Heart left ventricle (tissue), 13 donors: Measurements from ENCODE around the gene TRH.

ENCODE experiments used
- POLR2A ChIP-seq, 2 donors: fragments of 450-650 bp; IDR thresholded peaks; one replicate each; pipeline ENCODE4 v1.6.1; 2017; ENCODE audit warnings: antibody characterized with exemption in 2 of 2, mild to moderate bottlenecking in 2 of 2, moderate library complexity in 2 of 2
- TF ChIP-seq, protein P1 (sequence below), 12 donors: fragments of 200-600 bp; sonication (generic) in 4 of 12; IDR thresholded peaks; one replicate each; pipeline versions ENCODE4 v1.5.0 to v1.8.0; 2018 to 2022; ENCODE audit warnings: antibody characterized with exemption in 12 of 12, mild to moderate bottlenecking in 5 of 12
- donor health status: ischemic (EF 13 %, LVEDD 7.1; RV severe dilation, severe dysfunction).
- donor health status: DM: no; HTN: yes; CAD: no.
- donor health status: DM: no; HTN: no; CAD: no.
- donor health status: ischemic (EF 25% LVEDD 6.9; RV normal size, moderate dysfunction).
- donor health status: ischemic (EF 25% LVEDD 5.7; RV mildly dilated, moderate dysfunction).
- donor health status: ischemic (EF 35%, LVEDD 5.7; RV mildly dilated, moderate dysfunction).
- donor health status: nonischemic (EF 11% LVEDD 7.7; RV severe dilation, severe dysfunction).
- donor health status: DM: yes; HTN: yes; CAD: no.
- donor health status: PGD.
- donor health status: ischemic (EF 29% LVEDD 5.4; RV normal size, mild dysfunction).
- donor health status: nonischemic (EF 23%, LVEDD 6.1; RV moderate dilation, normal function).

DNA sequence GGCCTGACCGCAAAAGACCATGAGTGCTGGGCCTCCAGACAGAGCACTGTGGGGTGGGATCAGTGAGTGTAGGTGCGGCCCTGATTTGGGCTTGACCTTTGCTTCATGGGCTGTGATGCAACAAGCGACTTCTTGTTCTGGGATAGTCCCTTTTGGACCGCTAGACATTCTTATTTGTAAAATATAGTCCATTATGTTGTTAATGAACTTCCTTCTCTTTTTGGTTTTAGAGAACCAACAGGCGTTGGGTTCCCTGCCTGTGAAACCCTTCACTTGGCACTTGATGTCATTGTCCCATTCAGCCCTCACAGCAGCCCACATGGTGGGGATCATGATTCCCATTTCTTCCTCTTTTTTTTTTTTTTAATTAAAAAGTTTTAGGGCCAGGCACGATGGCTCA, 15.8 kb upstream of the TRH start:
- TF ChIP-seq, protein P1, sequence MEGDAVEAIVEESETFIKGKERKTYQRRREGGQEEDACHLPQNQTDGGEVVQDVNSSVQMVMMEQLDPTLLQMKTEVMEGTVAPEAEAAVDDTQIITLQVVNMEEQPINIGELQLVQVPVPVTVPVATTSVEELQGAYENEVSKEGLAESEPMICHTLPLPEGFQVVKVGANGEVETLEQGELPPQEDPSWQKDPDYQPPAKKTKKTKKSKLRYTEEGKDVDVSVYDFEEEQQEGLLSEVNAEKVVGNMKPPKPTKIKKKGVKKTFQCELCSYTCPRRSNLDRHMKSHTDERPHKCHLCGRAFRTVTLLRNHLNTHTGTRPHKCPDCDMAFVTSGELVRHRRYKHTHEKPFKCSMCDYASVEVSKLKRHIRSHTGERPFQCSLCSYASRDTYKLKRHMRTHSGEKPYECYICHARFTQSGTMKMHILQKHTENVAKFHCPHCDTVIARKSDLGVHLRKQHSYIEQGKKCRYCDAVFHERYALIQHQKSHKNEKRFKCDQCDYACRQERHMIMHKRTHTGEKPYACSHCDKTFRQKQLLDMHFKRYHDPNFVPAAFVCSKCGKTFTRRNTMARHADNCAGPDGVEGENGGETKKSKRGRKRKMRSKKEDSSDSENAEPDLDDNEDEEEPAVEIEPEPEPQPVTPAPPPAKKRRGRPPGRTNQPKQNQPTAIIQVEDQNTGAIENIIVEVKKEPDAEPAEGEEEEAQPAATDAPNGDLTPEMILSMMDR (IDR thresholded peaks at IDR 0.05): no peak
- no peak for TF ChIP-seq POLR2A (IDR thresholded peaks at IDR 0.05)
